ENCODE measurements around the gene OR3A1. TPM values are rescaled to one million over a fixed set of nuclear protein-coding genes. Genes with fewer than 3 reads are reported as not detected.

OR3A1 gene
- total RNA-seq, 1 donor, result 0.36 TPM

GRCh38 chr17:3276126-3276525, 22.0 kb downstream of the OR3A1 start:
- Histone ChIP-seq H3K27ac (ENCODE audit: low read depth, low read length) (no peak overlapping the region), H3K4me3 (ENCODE audit: insufficient read depth, low read length) (no peak overlapping the region), H3K36me3 (ENCODE audit: insufficient read depth, low read length) (no peaks in the 10 kb centered on the region), H3K4me2 (ENCODE audit: insufficient read depth, low read length) (no peak overlapping the region), H3K27me3 (ENCODE audit: insufficient read depth, low read length) (no peaks in the 10 kb centered on the region), H3K4me1 (ENCODE audit: insufficient read depth, low read length) (no peaks in the 10 kb centered on the region), H3K9me3 (ENCODE audit: low read depth, low read length) (no peaks in the 10 kb centered on the region), H3K79me2 (ENCODE audit: insufficient read depth, low read length) (no peaks in the 10 kb centered on the region), H4K20me1 (ENCODE audit: insufficient read depth, low read length) (no peaks in the 10 kb centered on the region), H2AFZ (ENCODE audit: low read length) (no peak overlapping the region)
- TF ChIP-seq CTCF (IDR thresholded peaks at IDR 0.05; ENCODE audit: extremely low read depth, low read depth, low read length), result no peak
- DNase-seq (ENCODE audit: insufficient read length, low spot score, missing footprints), result no peak

GRCh38 chr17:3271072-3271848, 26.9 kb downstream of the OR3A1 start:
- no peaks in the 10 kb centered on the region for H3K4me1 ChIP-seq (ENCODE audit: insufficient read depth, low read length)
- H3K36me3 ChIP-seq (ENCODE audit: insufficient read depth, low read length), result no peaks in the 10 kb centered on the region
- H2AFZ ChIP-seq (ENCODE audit: low read length), result no peak overlapping the region
- H3K9me3 ChIP-seq (ENCODE audit: low read depth, low read length), result no peaks in the 10 kb centered on the region
- H4K20me1 ChIP-seq (ENCODE audit: insufficient read depth, low read length), result no peaks in the 10 kb centered on the region
- H3K27ac ChIP-seq (ENCODE audit: low read depth, low read length), result no peak overlapping the region
- H3K27me3 ChIP-seq (ENCODE audit: insufficient read depth, low read length), result no peaks in the 10 kb centered on the region
- DNase-seq (ENCODE audit: insufficient read length, low spot score, missing footprints), result no peak
- H3K4me3 ChIP-seq (ENCODE audit: insufficient read depth, low read length), result no peak overlapping the region
- H3K4me2 ChIP-seq (ENCODE audit: insufficient read depth, low read length), result no peak overlapping the region
- H3K79me2 ChIP-seq (ENCODE audit: insufficient read depth, low read length), result no peaks in the 10 kb centered on the region
- no peak for TF ChIP-seq CTCF (IDR thresholded peaks at IDR 0.05; ENCODE audit: extremely low read depth, low read depth, low read length)

GRCh38 chr17:3260600-3260999, 37.6 kb downstream of the OR3A1 start:
- Histone ChIP-seq H4K20me1 (ENCODE audit: insufficient read depth, low read length) (no peaks in the 10 kb centered on the region), H3K79me2 (ENCODE audit: insufficient read depth, low read length) (no peaks in the 10 kb centered on the region), H3K4me2 (ENCODE audit: insufficient read depth, low read length) (no peak overlapping the region), H2AFZ (ENCODE audit: low read length) (no peak overlapping the region), H3K9me3 (ENCODE audit: low read depth, low read length) (no peaks in the 10 kb centered on the region), H3K36me3 (ENCODE audit: insufficient read depth, low read length) (no peaks in the 10 kb centered on the region), H3K4me3 (ENCODE audit: insufficient read depth, low read length) (no peak overlapping the region), H3K4me1 (ENCODE audit: insufficient read depth, low read length) (no peaks in the 10 kb centered on the region), H3K27ac (ENCODE audit: low read depth, low read length) (no peak overlapping the region), H3K27me3 (ENCODE audit: insufficient read depth, low read length) (no peaks in the 10 kb centered on the region)
- TF ChIP-seq CTCF (IDR thresholded peaks at IDR 0.05; ENCODE audit: extremely low read depth, low read depth, low read length), result no peak
- DNase-seq (ENCODE audit: insufficient read length, low spot score, missing footprints), result no peak

- Histone ChIP-seq H2AFZ (ENCODE audit: low read length) (no peak overlapping the region), H3K79me2 (ENCODE audit: insufficient read depth, low read length) (no peaks in the 10 kb centered on the region), H3K9me3 (ENCODE audit: low read depth, low read length) (no peaks in the 10 kb centered on the region), H3K36me3 (ENCODE audit: insufficient read depth, low read length) (no peaks in the 10 kb centered on the region), H3K27ac (ENCODE audit: low read depth, low read length) (no peak overlapping the region), H3K27me3 (ENCODE audit: insufficient read depth, low read length) (no peaks in the 10 kb centered on the region), H3K4me1 (ENCODE audit: insufficient read depth, low read length) (no peaks in the 10 kb centered on the region), H3K4me3 (ENCODE audit: insufficient read depth, low read length) (no peak overlapping the region), H4K20me1 (ENCODE audit: insufficient read depth, low read length) (no peaks in the 10 kb centered on the region), H3K4me2 (ENCODE audit: insufficient read depth, low read length) (no peak overlapping the region)
- DNase-seq (ENCODE audit: insufficient read length, low spot score, missing footprints), result no peak
- TF ChIP-seq CTCF (IDR thresholded peaks at IDR 0.05; ENCODE audit: extremely low read depth, low read depth, low read length), result no peak
Observed at GRCh38 chr17:3260163-3260562, 38.0 kb downstream of the OR3A1 start.

All from osteoblast (primary cell).